Measurements from ENCODE around the gene TSPAN14.

TSPAN14 gene

DNA sequence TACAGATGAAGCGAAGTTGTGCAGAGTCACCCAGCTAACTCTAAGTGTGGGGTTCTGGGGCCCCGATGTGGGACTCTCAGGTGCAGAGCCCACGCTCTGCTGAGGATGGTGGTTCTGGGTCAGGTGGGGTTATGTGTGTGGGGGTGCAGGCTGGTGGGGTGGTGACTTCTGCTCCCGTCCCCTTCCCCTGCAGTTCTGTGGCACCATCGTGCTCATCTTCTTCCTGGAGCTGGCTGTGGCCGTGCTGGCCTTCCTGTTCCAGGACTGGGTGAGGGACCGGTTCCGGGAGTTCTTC, 54.9 kb downstream of the TSPAN14 start:
- DNase-seq = no peak

DNA sequence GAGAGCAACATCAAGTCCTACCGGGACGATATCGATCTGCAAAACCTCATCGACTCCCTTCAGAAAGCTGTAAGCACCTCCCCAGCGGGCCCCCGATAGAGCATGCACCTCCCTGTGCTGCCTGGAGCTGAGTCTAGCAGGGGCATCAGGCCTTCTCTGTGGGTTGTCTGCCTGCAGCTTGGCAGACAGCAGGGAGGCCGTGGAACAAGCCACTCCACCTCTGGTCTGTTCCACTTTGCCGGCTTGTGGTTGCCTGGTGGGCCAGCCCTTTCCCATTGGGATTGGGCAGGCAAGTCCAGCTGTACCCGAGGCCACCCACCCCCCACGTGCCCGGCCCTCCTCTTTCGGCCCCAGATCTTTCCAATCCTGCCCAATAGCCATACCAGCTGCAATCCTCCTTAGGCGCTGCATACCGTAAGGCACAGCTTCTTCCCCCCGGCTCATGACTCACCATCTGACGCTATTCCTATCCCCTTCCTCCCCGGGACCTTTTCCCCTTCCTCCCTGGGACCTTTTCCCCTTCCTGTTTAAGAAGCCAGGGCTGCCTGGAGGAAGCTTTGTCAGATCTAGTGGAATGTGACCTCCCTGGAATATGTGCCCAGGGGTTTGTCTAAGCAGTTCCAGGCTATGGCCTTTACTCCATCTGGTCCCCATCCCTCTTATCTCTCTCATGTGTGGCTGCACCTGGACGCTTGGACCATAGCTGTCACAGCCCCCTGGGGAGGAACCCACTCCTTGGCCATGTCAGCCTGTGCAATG, 55.5 kb downstream of the TSPAN14 start:
- no peak for DNase-seq

DNA sequence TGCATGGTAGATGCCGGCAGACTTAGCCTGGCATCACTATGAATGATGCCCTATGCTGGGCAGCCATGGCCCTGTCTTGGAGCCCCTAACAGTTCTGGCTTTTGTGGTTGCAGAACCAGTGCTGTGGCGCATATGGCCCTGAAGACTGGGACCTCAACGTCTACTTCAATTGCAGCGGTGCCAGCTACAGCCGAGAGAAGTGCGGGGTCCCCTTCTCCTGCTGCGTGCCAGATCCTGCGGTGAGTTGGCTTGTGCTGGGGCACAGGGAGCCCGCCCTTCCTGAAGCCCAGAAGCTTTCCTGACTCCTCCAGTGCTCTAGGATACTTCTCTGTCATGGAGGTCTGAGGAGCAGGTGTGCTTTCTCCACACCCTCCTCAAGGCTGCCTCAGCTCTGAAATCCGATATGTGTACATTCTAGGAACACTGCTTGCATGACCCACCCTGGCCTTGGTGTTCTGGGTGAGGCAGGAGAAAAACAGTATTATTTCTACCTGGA, 58.0 kb downstream of the TSPAN14 start:
- DNase-seq = no peak

DNA sequence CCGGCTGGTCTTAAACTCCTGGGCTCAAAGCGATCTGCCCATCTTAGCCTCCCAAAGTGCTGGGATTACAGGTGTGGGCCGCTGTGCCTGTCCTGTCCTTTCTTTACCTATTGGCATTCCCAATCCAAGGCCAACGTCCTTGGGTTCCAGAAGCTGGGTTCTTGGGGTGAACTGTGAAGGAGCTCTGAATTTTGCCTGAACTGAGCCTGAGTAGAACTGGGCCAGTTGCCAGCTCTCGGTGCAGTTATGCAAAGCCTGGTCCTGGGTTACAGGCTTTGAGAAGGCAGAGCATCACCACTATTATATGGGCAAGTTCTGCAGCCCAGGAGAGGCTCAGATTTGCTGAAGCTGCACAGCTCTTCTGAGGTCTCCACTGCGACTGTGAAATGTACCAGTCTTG, 59.0 kb downstream of the TSPAN14 start:
- no peak for DNase-seq

DNA sequence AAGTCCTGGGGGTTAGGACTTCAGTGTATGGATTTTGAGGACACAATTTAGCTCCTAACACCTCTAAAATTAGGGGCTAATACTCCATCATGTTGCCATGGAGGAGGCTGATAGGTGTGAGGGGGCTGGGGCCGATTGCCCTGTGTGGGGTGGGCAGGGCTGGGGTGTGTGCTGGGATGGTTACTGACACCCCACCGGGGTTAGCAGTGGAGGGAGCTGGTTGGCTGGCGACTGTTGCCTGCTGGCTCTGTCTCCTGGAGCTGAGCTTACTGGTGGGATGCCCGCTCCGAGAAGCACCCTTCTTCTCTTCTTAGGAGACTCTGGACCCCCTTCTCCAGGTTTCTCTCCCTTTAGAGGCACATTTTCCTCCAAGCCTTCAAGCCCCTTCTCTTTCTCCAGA, 61.4 kb downstream of the TSPAN14 start:
- DNase-seq = no peak

DNA sequence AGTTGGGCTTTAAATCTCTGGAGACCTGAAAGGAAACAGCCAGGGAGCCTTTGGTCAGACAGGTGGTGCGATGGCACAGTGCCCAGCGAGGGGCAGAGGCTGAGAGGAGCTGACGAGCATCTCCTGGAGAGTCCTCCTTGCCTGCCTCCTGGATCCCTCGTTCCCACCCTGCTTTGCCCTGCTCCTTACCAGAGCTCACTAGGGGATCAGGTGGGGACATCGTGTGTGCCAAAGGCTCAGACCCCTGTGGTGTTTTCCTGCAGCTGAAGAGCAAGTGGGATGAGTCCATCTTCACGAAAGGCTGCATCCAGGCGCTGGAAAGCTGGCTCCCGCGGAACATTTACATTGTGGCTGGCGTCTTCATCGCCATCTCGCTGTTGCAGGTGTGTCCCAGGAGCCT, 61.8 kb downstream of the TSPAN14 start:
- DNase-seq = no peak

DNA sequence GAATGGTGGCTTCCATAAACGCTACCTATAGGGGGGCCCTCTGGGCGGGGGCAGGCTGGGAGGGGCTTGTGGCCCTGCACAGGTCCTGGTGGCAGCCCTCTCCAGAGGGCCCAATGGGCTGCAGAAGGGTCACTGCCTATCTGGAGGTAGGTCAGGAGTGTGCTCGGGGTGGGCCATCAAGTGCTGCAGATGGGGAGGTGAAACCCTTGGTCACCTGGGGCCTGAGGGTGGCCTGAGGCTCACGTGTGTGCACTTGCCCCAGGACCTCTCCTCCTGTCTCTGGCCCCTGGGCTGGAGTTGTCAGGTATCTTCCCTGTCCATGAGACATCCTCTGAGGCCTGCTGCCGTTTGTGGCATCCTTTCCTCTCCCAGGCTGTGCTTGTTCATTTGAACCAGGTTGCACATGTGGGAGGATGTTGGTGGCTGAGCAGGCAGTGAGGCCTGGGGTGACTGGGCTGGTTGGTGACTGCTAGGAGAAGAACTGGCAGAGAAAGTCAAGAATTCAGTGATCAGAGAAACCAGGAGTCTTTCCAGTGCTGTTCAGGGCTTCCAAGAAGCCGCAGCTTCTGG, 62.5 kb downstream of the TSPAN14 start:
- DNase-seq = no peak

DNA sequence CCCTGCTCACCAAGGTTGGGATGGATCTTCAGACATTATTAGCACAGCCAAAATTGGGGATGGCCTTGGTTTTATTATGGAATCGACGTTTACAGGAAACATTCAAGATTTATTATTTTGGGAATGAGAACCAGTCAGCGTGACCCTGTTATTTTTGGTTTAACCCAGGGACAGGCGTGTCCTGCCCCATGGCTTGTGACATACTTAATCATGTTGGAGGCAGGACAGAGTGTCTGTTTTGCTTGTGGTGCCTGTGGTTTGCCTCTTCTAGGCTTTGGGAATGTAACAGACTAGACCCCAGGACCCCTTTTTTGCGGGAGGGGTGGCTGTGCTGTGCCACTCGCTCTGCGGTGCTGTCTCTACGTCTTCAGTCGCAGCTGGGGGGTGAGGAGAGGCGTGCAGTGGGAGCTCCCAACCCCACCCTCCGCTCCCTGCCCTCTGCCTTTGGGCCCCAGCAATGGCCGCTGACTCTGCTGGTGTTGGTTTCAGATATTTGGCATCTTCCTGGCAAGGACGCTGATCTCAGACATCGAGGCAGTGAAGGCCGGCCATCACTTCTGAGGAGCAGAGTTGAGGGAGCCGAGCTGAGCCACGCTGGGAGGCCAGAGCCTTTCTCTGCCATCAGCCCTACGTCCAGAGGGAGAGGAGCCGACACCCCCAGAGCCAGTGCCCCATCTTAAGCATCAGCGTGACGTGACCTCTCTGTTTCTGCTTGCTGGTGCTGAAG, 63.5 kb downstream of the TSPAN14 start:
- no peak for DNase-seq

DNA sequence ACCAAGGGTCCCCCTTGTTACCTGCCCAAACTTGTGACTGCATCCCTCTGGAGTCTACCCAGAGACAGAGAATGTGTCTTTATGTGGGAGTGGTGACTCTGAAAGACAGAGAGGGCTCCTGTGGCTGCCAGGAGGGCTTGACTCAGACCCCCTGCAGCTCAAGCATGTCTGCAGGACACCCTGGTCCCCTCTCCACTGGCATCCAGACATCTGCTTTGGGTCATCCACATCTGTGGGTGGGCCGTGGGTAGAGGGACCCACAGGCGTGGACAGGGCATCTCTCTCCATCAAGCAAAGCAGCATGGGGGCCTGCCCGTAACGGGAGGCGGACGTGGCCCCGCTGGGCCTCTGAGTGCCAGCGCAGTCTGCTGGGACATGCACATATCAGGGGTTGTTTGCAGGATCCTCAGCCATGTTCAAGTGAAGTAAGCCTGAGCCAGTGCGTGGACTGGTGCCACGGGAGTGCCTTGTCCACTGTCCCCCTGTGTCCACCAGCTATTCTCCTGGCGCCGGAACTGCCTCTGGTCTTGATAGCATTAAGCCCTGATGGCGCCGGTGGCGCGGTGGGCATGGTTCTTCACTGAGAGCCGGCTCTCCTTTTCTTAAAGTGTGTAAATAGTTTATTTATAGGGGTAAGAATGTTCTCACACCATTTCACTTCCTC, 64.2 kb downstream of the TSPAN14 start:
- DNase-seq = no peak

DNA sequence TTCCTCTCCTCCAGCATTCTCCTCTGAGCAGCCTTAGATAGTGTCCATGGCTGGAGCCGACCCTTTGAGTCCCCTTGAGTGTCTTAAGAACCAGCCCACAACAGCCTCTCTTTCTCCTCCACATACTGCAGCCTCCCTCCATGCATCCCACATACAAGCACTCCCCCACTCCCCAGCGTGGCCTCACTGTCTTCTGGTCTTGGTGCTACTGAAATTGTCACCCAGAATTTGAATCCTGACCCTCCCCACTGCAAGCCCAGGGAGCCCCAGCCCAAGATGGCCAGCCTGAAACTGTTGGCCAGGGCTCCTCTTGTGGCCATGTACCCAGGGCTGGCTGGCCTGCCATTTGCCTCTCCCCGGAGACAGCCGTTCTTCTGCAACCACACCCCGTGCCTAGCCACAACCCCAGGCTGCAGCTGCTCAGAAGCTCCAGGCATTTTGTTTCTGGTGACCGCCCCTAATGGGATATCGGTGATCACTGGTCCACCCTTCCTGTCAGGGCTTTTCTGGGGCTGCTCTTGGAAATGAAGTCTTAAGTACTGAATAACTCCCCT, 64.8 kb downstream of the TSPAN14 start:
- no peak for DNase-seq

DNA sequence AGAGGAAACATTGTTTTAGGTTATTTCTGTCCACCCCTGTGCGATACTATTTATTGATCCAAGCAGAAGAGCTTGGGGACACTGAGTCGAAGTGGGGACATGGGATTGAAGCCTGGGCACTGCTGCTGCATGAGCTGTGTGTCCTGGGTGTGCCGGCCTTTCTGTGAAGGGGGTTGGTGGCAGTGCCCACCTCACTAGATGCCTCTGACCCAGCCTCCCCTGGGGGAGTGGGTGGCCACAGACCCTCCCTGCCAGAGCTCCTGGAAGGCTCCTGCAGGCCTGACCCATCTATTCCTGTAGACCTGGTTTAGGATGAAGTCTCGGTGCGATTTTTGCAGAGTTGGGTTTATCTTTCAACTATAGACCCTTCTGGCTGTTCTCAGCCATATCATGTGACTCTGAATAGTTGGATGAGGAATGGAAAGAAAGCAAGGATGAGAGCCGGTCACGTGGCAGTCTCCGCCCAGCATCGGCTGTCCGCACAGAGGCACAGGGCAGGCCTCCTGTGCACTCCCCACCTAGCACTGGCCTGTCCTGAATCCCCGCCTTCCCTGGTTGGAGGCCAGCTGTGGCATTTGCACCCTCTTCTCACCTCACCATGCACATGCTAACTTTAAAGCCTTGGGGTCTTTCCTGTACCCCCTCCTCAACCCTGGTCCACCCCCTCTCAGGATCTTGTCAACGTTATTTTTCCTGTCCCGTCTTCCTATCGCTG, 66.0 kb downstream of the TSPAN14 start:
- no peak for DNase-seq

DNA sequence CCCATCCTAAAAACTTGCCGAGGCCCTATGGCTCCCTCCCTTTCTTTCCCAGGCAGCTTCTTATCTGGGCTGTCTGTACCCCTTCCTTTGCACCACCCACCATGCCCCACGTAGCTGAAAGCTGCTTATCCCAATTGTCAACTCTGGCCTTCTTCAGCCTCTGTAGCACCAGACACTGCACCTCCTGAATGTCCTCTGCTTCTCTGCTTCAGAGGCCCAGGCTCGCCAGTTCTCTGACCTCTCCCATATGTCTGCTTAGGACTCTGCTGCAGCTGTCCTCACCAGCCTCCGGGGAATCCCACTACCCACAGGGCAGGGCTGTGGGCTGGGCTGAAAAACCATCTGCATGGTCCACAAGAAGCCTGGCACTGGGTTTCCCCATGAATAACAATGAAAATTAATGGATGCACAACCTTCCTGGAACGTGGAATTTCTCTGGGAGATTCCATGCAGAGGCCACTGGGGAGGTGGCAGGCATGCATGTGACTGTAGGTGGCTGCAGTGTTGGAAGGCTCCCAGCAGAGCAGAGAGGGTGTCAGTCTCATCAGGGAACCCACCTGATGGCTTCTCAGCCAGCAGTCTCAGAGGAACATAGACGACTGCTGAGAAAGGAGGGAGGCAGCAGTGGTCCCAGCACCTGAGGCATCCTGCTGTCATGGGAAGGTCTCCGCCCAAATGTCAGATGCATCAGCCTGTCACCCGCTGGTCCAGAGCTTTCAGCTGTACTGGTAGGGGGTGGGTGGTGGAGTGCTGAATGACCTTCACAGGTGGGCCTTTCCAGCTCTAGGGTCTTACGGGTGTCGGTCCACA, 66.8 kb downstream of the TSPAN14 start:
- DNase-seq = no peak

DNA sequence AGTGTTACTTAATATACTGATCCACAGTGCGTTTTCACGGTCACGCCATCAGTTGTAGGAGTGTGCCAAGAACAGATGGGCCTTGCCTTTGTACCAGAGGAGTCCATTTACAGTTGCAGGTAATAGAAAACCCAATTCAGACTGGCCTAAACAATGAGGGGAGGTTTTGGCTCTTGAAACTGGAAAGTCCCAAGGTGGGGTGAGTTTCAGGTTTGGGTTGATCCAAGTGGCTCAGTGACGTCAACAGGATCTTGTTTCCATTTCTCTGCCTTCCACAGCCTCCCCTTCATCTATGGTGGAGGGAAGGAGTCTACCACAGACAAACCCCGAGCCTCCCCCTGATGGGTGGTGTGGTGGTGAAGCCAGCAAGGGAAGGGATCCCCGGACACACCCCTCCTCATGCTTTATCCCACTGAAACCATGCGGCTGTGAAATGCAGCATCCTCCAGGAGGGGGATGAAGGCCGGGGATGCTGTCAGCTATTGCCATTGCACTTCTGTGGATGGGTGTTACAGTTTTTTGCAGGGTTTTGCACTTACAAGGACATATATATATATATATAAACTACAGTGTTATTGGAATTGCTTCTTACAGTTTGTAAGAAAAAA, 68.8 kb downstream of the TSPAN14 start:
- DNase-seq = no peak

DNA sequence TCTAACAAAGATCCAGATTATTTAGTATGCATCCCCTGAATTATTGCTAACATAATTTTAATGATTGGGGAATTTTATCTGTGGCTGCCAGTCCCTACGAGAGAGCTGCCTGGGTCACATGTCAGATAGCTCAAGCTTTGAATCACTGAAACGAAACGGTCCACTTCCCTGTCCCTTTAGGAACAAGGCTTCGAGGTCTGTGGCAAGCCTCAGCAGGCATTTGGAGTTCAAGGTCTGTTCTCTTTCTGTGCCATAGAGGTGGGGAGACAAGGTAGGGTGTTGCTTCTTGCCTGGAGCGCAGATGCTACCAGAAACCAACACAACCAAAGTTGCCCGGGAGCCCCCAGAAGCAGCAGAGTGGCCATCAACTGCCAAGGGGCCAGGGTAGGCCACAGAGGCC, 69.7 kb downstream of the TSPAN14 start:
- no peak for DNase-seq

DNA sequence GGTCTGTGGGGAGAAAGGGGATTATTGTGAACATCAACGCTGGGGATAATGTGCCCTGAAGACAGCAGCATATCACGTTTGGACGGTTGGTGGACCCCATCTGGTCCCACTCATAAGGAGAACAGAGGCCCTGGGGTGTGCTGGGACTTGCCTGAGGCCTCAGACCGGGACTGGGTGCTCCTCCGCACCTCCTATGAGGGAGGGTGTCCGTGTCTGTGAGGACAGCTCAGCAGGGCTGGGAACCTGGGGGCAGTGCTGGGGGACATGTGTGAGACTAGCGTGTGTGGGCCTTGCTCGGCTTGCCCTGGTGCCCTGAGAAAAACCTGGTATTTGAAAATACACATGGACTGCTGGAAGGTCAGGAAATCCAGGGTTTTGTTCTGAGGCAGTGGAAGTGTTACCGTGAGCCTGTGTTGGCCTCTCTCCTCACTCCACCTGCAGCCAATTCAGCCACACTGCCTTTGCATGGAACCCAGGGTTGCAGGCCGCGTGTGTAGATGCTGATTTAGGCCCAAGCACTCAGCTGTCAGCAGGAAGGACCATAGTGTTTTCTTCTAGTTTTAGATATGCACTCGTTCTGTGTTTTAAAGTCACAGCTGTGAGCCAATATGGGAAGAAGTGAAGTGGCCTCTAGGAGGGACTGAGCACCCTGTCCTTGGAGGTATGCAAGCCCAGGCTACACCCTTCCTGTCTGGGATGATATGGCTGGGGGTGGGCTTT, 70.2 kb downstream of the TSPAN14 start:
- DNase-seq = no peak

DNA sequence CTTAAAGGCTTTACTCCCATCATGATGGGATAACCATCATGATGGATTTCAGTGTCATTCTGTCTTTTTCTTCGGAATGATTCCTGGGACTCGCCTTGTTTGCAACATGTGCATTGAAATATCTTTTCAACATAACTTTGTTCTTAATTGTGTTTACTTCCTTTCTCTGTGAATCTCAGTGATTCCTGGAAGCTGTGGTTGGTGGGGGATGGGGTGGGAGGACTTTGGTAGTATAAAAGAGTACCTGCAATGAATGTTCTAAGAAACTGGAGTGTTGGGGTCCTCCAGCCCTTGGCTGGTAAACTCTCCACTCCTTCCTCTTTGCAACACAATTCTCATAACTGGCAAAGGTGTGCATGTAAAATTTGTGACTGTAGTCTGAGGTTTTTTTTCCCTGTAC, 72.1 kb downstream of the TSPAN14 start:
- DNase-seq = no peak

DNA sequence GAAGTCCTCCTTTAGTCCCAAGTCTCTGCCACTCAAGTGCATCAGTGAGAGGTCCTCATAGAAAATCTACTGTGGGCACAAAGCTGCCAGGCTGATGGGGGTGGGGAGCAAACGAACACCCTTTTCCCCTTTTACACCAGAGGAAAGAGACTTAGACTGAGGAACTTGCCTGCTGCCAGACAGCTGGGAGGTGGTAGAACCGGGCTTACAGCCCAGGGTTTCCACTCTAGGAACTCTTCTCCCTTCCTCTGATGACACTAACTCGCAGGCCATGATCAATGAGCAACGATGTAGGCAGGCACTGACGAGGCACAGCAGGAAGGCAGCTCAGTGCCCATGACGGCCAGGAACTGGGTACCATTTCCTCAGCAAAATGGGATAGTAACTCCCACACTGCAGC, 72.6 kb downstream of the TSPAN14 start:
- DNase-seq = no peak

DNA sequence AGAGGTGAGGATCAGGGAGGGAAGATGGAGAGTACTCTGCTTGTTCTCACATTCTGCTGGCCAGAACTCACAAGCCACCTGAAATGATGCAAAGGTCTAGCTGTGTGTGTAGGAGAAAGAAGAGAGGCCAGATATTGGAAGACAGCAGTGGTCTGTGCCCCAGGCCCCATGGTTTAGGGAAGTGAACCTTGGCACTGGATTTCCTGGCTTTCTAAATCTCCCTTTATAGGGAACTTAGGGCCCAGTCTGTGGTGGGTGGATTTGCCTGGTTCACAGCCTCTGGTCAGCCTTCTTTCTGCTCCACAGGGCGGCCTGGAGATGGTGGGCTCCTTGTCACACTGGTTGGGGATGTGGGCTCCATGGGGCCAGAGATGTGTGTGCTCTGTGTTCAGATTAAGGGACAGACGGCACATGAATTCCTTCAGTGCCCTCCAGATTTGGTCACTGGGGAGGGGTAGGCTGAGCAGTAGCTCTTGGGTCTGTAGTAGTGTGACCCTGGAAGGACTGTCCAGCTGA, 74.1 kb downstream of the TSPAN14 start:
- DNase-seq = no peak

DNA sequence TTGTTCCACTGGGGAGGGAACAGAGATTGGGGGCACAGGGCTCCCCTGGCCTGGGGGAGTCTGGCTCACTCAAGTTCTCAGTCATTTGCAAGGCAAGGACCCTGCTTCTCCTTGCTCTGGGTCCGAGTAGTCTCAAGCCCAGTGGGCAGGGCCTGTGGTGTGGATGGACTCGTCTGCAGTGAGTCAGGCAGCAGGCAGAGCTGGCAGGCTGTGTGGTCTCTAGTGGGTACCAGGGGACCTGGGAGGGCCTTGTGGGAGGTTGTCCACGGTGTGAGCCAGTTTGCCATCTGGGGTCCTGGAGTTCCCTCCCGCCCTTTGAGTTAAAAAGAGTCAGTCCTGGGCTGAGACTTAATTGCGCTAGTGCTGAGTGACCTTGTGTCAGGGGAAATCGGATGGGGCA, 74.8 kb downstream of the TSPAN14 start:
- DNase-seq = no peak

DNA sequence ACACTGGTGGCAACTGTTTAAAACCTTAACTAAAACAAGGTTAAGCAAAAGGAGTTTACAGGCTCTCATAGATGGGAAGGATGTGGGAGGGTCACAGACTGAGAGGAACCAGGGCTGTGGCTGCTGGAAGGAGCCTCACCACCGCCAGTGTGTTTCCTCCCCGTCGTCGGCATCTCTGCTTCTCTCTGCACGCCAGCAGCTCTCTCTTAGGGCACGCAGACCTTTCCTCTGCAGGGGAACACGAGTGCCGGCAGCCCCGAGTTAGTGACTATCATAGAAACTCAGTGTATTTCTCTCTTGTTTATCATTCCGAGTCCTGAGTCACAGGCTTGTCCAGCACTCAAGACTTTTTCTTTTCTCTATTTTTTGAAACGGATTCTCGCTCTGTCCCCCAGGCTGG, 75.5 kb downstream of the TSPAN14 start:
- DNase-seq = no peak

DNA sequence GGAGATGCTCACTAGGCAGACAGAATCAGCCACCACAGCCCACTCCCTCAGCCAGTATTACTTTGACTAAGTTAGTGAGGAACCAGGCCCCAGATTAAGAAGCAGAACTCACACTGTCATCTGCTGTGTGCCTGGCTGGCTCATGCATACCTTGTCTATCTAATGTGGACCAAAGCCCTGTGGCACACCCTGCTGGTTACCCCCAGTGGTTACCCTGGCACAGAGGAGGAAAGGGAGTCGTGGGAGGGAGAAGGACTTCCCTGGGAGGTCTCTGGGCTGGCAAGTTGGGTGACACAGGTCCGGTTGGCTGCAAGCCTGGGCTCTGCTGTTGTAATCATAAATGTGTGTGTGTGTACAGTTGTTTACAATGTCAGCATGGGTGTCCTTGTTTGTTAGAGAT, 76.1 kb downstream of the TSPAN14 start:
- no peak for DNase-seq

All from NCI-H510A (cell line).